Transverse colon (tissue), 4 donors: ENCODE measurements around the gene LRRFIP2. TPM values are rescaled to one million over a fixed set of nuclear protein-coding genes. Genes with fewer than 3 reads are reported as not detected.

Source experiments
- DNase-seq: peaks from one replicate; pipeline ENCODE4 v3.0.0-alpha.2; 2019
- H3K27ac ChIP-seq, 4 donors: fragments of 200-600 bp; sonication (generic); 2 replicates each; pipeline ENCODE4 v1.5.1; 2016 to 2018; ENCODE audit warnings: inconsistent platforms in 4 of 4
- H3K27me3 ChIP-seq: fragments of 200-600 bp; sonication (generic); 2 replicates; pipeline ENCODE4 v1.5.1; 2017; ENCODE audit warnings: inconsistent platforms
- H3K36me3 ChIP-seq, 4 donors: fragments of 200-600 bp; sonication (generic); 2 replicates each; pipeline ENCODE4 v1.5.1; 2017 to 2019; ENCODE audit warnings: inconsistent platforms in 4 of 4
- H3K4me1 ChIP-seq, 4 donors: fragments of 200-600 bp; sonication (generic); 2 replicates each; pipeline ENCODE4 v1.5.1; 2017 to 2020; ENCODE audit warnings: inconsistent platforms in 4 of 4
- H3K4me3 ChIP-seq, 4 donors: fragments of 200-600 bp; sonication (generic); 1 replicate in 1 of 4; 2 replicates in 3 of 4; pipeline versions ENCODE4 v1.5.1 to v1.6.1; 2017 to 2019; ENCODE audit warnings: inconsistent platforms in 4 of 4
- H3K9me3 ChIP-seq, 2 donors: fragments of 200-600 bp; sonication (generic); 2 replicates each; pipeline ENCODE4 v1.5.1; 2017 to 2019; ENCODE audit warnings: inconsistent platforms in 2 of 2
- CTCF ChIP-seq, 5 experiments: fragments of 200-600 bp in 3 of 5; fragments of 450-650 bp in 2 of 5; sonication (generic) in 3 of 5; IDR thresholded peaks; 1 replicate in 2 of 5; 2 replicates in 3 of 5; pipeline ENCODE4 v1.5.1; 2016 to 2017; ENCODE audit warnings: antibody characterized with exemption in 5 of 5, inconsistent platforms in 3 of 5, mild to moderate bottlenecking in 2 of 5, moderate library complexity in 1 of 5
- EP300 ChIP-seq: sonication (generic); formaldehyde crosslinking; IDR thresholded peaks from one replicate; pipeline ENCODE4 v1.6.1; 2017; ENCODE audit warnings: antibody characterized with exemption, low read depth
- POLR2A ChIP-seq: fragments of 450-650 bp; IDR thresholded peaks from one replicate; pipeline ENCODE4 v1.6.1; 2016; ENCODE audit warnings: antibody characterized with exemption, mild to moderate bottlenecking, moderate library complexity
- POLR2AphosphoS5 ChIP-seq, 3 donors: sonication (generic); formaldehyde crosslinking; IDR thresholded peaks; one replicate each; pipeline ENCODE4 v1.6.1; 2016; ENCODE audit warnings: antibody characterized with exemption in 3 of 3
- WGBS, 2 donors: methylation state at CpG; one replicate each; pipeline ENCODE4 v1.1.5; 2018; ENCODE audit warnings: low coverage in 1 of 2; 5-methylcytosine and 5-hydroxymethylcytosine counted together
- in situ Hi-C, 4 donors: fragments of 200-750 bp; cut with MboI; loops; one replicate each; pipeline versions ENCODE4 v1.15.0 to v1.15.1; 2017; ENCODE audit warnings: low sequenced_read_pairs in 3 of 4, low pct_ligation_motif_present in 1 of 4, low pct_unique_long_range_greater_than_20kb in 1 of 4
- intact Hi-C: fragments of 100-400 bp; cut with DNase I; formaldehyde crosslinking; loops from one replicate; pipeline ENCODE4 v1.15.1; 2023; ENCODE audit warnings: low total_unique reads
- total RNA-seq, 4 donors: library from RNA; depleted of rRNA; stranded (reverse); fragments of >200 nt; gene quantifications; one replicate each; pipeline ENCODE4 v1.1.0, GENCODE V29; 2016

The LRRFIP2 gene
- total RNA-seq, 4 donors from 2014 or later, result 136 to 198 (median 167) TPM

- H3K4me3 ChIP-seq, result no peak overlapping the region
- 71 to 77% methylated on average over 2 of the region's 2 CpGs for WGBS, 2 donors
- no peak for DNase-seq
- H3K27ac ChIP-seq, result no peak overlapping the region
- H3K27me3 ChIP-seq, result no peaks in the 10 kb centered on the region
- TF ChIP-seq POLR2A (no peak), EP300 (no peak), POLR2AphosphoS5 (IDR thresholded peaks at IDR 0.05) (no peak), CTCF (IDR thresholded peaks at IDR 0.05) (no peak)
- in situ Hi-C loops (no loop called here), intact Hi-C loops (no loop called here)
- peaks cover 0 to 5% (median 0%) of the 10 kb centered on the region in 4 donors for H3K4me1 ChIP-seq
- no peaks in the 10 kb centered on the region for H3K36me3 ChIP-seq
- no peaks in the 10 kb centered on the region for H3K9me3 ChIP-seq
Measured at GRCh38 chr3:37111199-37111598, 63.2 kb downstream of the LRRFIP2 start.

GRCh38 chr3:37107846-37108245 is 66.5 kb downstream of the LRRFIP2 start:
- Histone ChIP-seq H3K4me1 (peaks cover 0 to 3% (median 0%) of the 10 kb centered on the region in 4 donors), H3K9me3 (no peaks in the 10 kb centered on the region), H3K27ac (no peak overlapping the region), H3K4me3 (no peak overlapping the region), H3K27me3 (no peaks in the 10 kb centered on the region), H3K36me3 (no peaks in the 10 kb centered on the region)
- no peak for TF ChIP-seq POLR2A
- intact Hi-C loops (no loop called here), in situ Hi-C loops (no loop called here)
- WGBS, 2 donors, result 93 to 100% methylated on average over 2 of the region's 2 CpGs
- no peak for DNase-seq

- Histone ChIP-seq H3K27me3 (no peaks in the 10 kb centered on the region), H3K4me1 (peaks cover 0 to 4% (median 1%) of the 10 kb centered on the region in 4 donors), H3K27ac (no peak overlapping the region), H3K4me3 (no peak overlapping the region), H3K9me3 (no peaks in the 10 kb centered on the region), H3K36me3 (no peaks in the 10 kb centered on the region)
- DNase-seq, result no peak
- intact Hi-C loops, result no loop called here
- no peak for TF ChIP-seq EP300
- TF ChIP-seq CTCF (IDR thresholded peaks at IDR 0.05), result no peak
- no peak for TF ChIP-seq POLR2AphosphoS5 (IDR thresholded peaks at IDR 0.05)
- no peak for TF ChIP-seq POLR2A
- in situ Hi-C loops, result no loop called here
- 51 to 61% methylated on average over 2 of the region's 2 CpGs for WGBS, 2 donors
Measured at GRCh38 chr3:37103103-37103808, 71.1 kb downstream of the LRRFIP2 start.

- intact Hi-C loops (no loop called here), in situ Hi-C loops (no loop called here)
- Histone ChIP-seq H3K9me3 (no peaks in the 10 kb centered on the region), H3K4me3 (no peak overlapping the region), H3K27me3 (no peaks in the 10 kb centered on the region), H3K36me3 (peaks cover 0 to 11% (median 0%) of the 10 kb centered on the region in 4 donors), H3K4me1 (peaks cover 0 to 18% (median 5%) of the 10 kb centered on the region in 4 donors), H3K27ac (no peak overlapping the region)
- 54 to 77% methylated on average over 1 of the region's 1 CpG for WGBS, 2 donors
- DNase-seq, result no peak
- TF ChIP-seq EP300, result no peak
- TF ChIP-seq CTCF (IDR thresholded peaks at IDR 0.05), result no peak
- TF ChIP-seq POLR2A, result no peak
- TF ChIP-seq POLR2AphosphoS5 (IDR thresholded peaks at IDR 0.05), result no peak
Measured at GRCh38 chr3:37100411-37100810, 74.0 kb downstream of the LRRFIP2 start.

GRCh38 chr3:37099469-37099868 is 74.9 kb downstream of the LRRFIP2 start:
- Histone ChIP-seq H3K4me3 (no peak overlapping the region), H3K36me3 (peaks cover 0 to 18% (median 0%) of the 10 kb centered on the region in 4 donors), H3K27me3 (no peaks in the 10 kb centered on the region), H3K27ac (no peak overlapping the region), H3K4me1 (peaks cover 0 to 18% (median 5%) of the 10 kb centered on the region in 4 donors), H3K9me3 (no peaks in the 10 kb centered on the region)
- TF ChIP-seq POLR2A, result no peak
- no peak for DNase-seq
- intact Hi-C loops (no loop called here), in situ Hi-C loops (no loop called here)
